HepG2 (cell line): Measurements from ENCODE around the gene INSRR. TPM values are rescaled to one million over a fixed set of nuclear protein-coding genes. Genes with fewer than 3 reads are reported as not detected.

Experiments
- AGO1 ChIP-seq: fragments of 200-400 bp; formaldehyde crosslinking; IDR thresholded peaks from 2 replicates; pipeline ENCODE4 v1.6.1; 2017; ENCODE audit warnings: mild to moderate bottlenecking, low read depth, low read length, moderate library complexity; ENCODE audit not compliant: poor library complexity, severe bottlenecking
- CBFB ChIP-seq: sonication (generic); formaldehyde crosslinking; IDR thresholded peaks from 2 replicates; pipeline ENCODE4 v1.4.0; 2020; ENCODE audit warnings: missing genetic modification reagents
- GLI4 ChIP-seq: sonication (generic); formaldehyde crosslinking; IDR thresholded peaks from 2 replicates; pipeline ENCODE4 v1.5.1; 2020; ENCODE audit warnings: missing genetic modification reagents, mild to moderate bottlenecking, moderate library complexity, borderline replicate concordance
- MAFK ChIP-seq, 2 experiments: IDR thresholded peaks in 1 of 2; conservative IDR thresholded peaks in 1 of 2; 2 replicates each; pipeline ENCODE4 v1.6.1; 2011; ENCODE audit warnings: improper control_type of control experiment in 2 of 2, low read length in 2 of 2
- ZNF552 ChIP-seq: sonication (generic); formaldehyde crosslinking; IDR thresholded peaks from 2 replicates; pipeline ENCODE4 v1.9.0; 2022; ENCODE audit warnings: missing genetic modification reagents, mild to moderate bottlenecking, borderline replicate concordance
- ZNF607 ChIP-seq: sonication (generic); formaldehyde crosslinking; IDR thresholded peaks from 2 replicates; pipeline ENCODE4 v1.5.1; 2020; ENCODE audit warnings: missing genetic modification reagents, mild to moderate bottlenecking, borderline replicate concordance
- polyA plus RNA-seq, 8 experiments: library from polyadenylated mRNA; depleted of rRNA in 3 of 8; stranded (reverse) in 7 of 8; unstranded in 1 of 8; fragments of >200 nt; fragmentation: Illumina TruSeq in 4 of 8; extraction: Trizol in 4 of 8; gene quantifications; 2 replicates each; pipeline versions ENCODE4 v1.2.1 to v1.2.3, GENCODE V29; 2011 to 2016; ENCODE audit warnings: low read depth in 4 of 8, missing spikeins in 1 of 8, mixed read lengths in 1 of 8; ENCODE audit not compliant: insufficient read depth in 1 of 8
- total RNA-seq, 5 experiments: library from RNA; depleted of rRNA; stranded (reverse); fragments of >200 nt; fragmentation: Illumina TruSeq; extraction: Trizol; gene quantifications; 2 replicates each; pipeline ENCODE4 v1.2.3, GENCODE V29; 2016; ENCODE audit warnings: low read depth in 1 of 5
- TF ChIP-seq, protein P1 (sequence below): sonication (generic); formaldehyde crosslinking; IDR thresholded peaks from 2 replicates; pipeline ENCODE4 v1.5.1; 2020; ENCODE audit warnings: mild to moderate bottlenecking, missing genetic modification reagents, borderline replicate concordance
- TF ChIP-seq, protein P2 (sequence below): sonication (generic); formaldehyde crosslinking; IDR thresholded peaks from 2 replicates; pipeline ENCODE4 v1.5.0; 2020; ENCODE audit warnings: mild to moderate bottlenecking, missing genetic modification reagents

Gene INSRR
- total and polyA plus RNA-seq, 2 of the 13 experiments (the other 11 are each of a cell fraction or from before 2014, with no cell fraction given): not detected

DNA sequence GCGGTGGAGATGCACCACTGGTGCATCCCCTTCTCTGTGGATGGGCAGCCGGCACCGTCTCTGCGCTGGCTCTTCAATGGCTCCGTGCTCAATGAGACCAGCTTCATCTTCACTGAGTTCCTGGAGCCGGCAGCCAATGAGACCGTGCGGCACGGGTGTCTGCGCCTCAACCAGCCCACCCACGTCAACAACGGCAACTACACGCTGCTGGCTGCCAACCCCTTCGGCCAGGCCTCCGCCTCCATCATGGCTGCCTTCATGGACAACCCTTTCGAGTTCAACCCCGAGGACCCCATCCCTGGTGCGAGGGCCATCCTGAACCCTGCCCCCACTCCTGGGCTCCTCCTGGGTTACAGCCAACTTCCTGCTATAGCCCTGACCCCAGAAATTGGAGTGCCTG lies 14.7 kb upstream of the INSRR start (continued):
- TF ChIP-seq, protein P1, sequence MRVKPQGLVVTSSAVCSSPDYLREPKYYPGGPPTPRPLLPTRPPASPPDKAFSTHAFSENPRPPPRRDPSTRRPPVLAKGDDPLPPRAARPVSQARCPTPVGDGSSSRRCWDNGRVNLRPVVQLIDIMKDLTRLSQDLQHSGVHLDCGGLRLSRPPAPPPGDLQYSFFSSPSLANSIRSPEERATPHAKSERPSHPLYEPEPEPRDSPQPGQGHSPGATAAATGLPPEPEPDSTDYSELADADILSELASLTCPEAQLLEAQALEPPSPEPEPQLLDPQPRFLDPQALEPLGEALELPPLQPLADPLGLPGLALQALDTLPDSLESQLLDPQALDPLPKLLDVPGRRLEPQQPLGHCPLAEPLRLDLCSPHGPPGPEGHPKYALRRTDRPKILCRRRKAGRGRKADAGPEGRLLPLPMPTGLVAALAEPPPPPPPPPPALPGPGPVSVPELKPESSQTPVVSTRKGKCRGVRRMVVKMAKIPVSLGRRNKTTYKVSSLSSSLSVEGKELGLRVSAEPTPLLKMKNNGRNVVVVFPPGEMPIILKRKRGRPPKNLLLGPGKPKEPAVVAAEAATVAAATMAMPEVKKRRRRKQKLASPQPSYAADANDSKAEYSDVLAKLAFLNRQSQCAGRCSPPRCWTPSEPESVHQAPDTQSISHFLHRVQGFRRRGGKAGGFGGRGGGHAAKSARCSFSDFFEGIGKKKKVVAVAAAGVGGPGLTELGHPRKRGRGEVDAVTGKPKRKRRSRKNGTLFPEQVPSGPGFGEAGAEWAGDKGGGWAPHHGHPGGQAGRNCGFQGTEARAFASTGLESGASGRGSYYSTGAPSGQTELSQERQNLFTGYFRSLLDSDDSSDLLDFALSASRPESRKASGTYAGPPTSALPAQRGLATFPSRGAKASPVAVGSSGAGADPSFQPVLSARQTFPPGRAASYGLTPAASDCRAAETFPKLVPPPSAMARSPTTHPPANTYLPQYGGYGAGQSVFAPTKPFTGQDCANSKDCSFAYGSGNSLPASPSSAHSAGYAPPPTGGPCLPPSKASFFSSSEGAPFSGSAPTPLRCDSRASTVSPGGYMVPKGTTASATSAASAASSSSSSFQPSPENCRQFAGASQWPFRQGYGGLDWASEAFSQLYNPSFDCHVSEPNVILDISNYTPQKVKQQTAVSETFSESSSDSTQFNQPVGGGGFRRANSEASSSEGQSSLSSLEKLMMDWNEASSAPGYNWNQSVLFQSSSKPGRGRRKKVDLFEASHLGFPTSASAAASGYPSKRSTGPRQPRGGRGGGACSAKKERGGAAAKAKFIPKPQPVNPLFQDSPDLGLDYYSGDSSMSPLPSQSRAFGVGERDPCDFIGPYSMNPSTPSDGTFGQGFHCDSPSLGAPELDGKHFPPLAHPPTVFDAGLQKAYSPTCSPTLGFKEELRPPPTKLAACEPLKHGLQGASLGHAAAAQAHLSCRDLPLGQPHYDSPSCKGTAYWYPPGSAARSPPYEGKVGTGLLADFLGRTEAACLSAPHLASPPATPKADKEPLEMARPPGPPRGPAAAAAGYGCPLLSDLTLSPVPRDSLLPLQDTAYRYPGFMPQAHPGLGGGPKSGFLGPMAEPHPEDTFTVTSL (CRISPR knock-in tag): no peak
- TF ChIP-seq ZNF552 (CRISPR knock-in tag) (no peak), MAFK (conservative IDR thresholded peaks at IDR 0.05 in 1 of 2, IDR thresholded peaks at IDR 0.05 in 1 of 2; ENCODE audit: low read length in 2 of 2) (no peak), CBFB (CRISPR knock-in tag) (no peak), AGO1 (no peak), ZNF607 (CRISPR knock-in tag) (no peak), GLI4 (CRISPR knock-in tag) (no peak)
- TF ChIP-seq, protein P2, sequence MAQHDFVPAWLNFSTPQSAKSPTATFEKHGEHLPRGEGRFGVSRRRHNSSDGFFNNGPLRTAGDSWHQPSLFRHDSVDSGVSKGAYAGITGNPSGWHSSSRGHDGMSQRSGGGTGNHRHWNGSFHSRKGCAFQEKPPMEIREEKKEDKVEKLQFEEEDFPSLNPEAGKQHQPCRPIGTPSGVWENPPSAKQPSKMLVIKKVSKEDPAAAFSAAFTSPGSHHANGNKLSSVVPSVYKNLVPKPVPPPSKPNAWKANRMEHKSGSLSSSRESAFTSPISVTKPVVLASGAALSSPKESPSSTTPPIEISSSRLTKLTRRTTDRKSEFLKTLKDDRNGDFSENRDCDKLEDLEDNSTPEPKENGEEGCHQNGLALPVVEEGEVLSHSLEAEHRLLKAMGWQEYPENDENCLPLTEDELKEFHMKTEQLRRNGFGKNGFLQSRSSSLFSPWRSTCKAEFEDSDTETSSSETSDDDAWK (CRISPR knock-in tag): no peak
